ENCODE measurements around the gene MTUS2.

DNA sequence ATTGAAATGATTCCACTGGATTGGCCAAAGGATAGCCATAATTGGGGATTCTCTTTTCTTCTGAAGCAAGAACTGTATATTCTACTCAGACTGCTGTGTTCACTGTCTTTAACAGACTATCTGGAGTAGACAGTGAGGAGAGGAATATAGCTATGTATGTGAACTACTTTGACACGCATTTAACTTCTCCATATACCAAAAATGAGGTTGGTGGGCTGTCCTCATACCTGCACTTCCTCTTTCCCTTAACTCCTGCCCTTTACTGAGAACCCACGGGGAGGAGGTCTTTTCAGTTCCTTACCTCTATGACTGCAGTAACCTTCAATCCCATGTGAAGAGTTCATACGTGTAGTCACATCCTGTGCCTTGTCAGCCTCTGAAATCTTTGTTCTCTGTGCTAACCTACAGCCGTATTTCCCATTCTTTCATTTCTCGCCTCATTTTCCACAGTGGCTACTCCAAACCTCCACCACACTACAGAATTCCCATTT is 305.8 kb downstream of the MTUS2 start:
- TF ChIP-seq, protein P1, sequence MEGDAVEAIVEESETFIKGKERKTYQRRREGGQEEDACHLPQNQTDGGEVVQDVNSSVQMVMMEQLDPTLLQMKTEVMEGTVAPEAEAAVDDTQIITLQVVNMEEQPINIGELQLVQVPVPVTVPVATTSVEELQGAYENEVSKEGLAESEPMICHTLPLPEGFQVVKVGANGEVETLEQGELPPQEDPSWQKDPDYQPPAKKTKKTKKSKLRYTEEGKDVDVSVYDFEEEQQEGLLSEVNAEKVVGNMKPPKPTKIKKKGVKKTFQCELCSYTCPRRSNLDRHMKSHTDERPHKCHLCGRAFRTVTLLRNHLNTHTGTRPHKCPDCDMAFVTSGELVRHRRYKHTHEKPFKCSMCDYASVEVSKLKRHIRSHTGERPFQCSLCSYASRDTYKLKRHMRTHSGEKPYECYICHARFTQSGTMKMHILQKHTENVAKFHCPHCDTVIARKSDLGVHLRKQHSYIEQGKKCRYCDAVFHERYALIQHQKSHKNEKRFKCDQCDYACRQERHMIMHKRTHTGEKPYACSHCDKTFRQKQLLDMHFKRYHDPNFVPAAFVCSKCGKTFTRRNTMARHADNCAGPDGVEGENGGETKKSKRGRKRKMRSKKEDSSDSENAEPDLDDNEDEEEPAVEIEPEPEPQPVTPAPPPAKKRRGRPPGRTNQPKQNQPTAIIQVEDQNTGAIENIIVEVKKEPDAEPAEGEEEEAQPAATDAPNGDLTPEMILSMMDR (conservative IDR thresholded peaks at IDR 0.05; ENCODE audit: low read depth, low read length) = no peak
- TF ChIP-seq EZH2 (IDR thresholded peaks at IDR 0.05; ENCODE audit: borderline replicate concordance, low read depth, low read length, poor library complexity, severe bottlenecking) = no peak
